Gastroesophageal sphincter (tissue), 4 donors: ENCODE measurements around the gene TP53AIP1. TPM values are rescaled to one million over a fixed set of nuclear protein-coding genes. Genes with fewer than 3 reads are reported as not detected.

Experiments used
- ATAC-seq: fragments of 150-250 bp; one replicate; pipeline ENCODE4 v1.9.1; 2016; ENCODE audit warnings: mild to moderate bottlenecking, moderate library complexity
- H3K27ac ChIP-seq, 4 donors: fragments of 200-600 bp; sonication (generic) in 3 of 4; 1 replicate in 3 of 4; 2 replicates in 1 of 4; pipeline ENCODE4 v1.5.1; 2016 to 2019
- H3K27me3 ChIP-seq: fragments of 200-600 bp; sonication (generic); one replicate; pipeline ENCODE4 v1.5.1; 2019
- H3K36me3 ChIP-seq, 2 donors: fragments of 200-600 bp; sonication (generic); one replicate each; pipeline ENCODE4 v1.5.1; 2019; ENCODE audit warnings: control low read depth in 1 of 2
- H3K4me1 ChIP-seq, 3 donors: fragments of 200-600 bp; sonication (generic); 1 replicate in 2 of 3; 2 replicates in 1 of 3; pipeline ENCODE4 v1.5.1; 2016 to 2019; ENCODE audit warnings: control low read depth in 2 of 3
- H3K4me3 ChIP-seq, 2 donors: fragments of 200-600 bp; sonication (generic); one replicate each; pipeline ENCODE4 v1.5.1; 2019; ENCODE audit warnings: mild to moderate bottlenecking in 1 of 2, moderate library complexity in 1 of 2
- H3K9me3 ChIP-seq, 3 donors: fragments of 200-600 bp; sonication (generic); one replicate each; pipeline ENCODE4 v1.5.1; 2017 to 2019; ENCODE audit warnings: control low read depth in 2 of 3
- EP300 ChIP-seq: sonication (generic); formaldehyde crosslinking; IDR thresholded peaks from one replicate; pipeline ENCODE4 v1.6.1; 2017; ENCODE audit warnings: antibody characterized with exemption, mild to moderate bottlenecking
- POLR2A ChIP-seq, 2 donors: fragments of 450-650 bp; IDR thresholded peaks; one replicate each; pipeline ENCODE4 v1.6.1; 2017; ENCODE audit warnings: antibody characterized with exemption in 2 of 2, mild to moderate bottlenecking in 2 of 2, moderate library complexity in 1 of 2
- POLR2AphosphoS5 ChIP-seq: sonication (generic); formaldehyde crosslinking; IDR thresholded peaks from one replicate; pipeline ENCODE4 v1.6.1; 2017; ENCODE audit warnings: antibody characterized with exemption
- WGBS, 2 donors: methylation state at CpG; one replicate each; pipeline ENCODE4 v1.1.5; 2018; ENCODE audit warnings: low coverage in 1 of 2; 5-methylcytosine and 5-hydroxymethylcytosine counted together
- total RNA-seq, 4 donors: library from RNA; depleted of rRNA; stranded (reverse); fragments of >200 nt; gene quantifications; one replicate each; pipeline ENCODE4 v1.1.0, GENCODE V29; 2016
- TF ChIP-seq, protein P1 (sequence below), 4 experiments: fragments of 200-600 bp in 2 of 4; fragments of 450-650 bp in 2 of 4; sonication (generic) in 1 of 4; IDR thresholded peaks; one replicate each; pipeline ENCODE4 v1.5.1; 2017 to 2019; ENCODE audit warnings: antibody characterized with exemption in 4 of 4, mild to moderate bottlenecking in 2 of 4, moderate library complexity in 2 of 4

The TP53AIP1 gene
- total RNA-seq, 4 donors from 2014 or later = 0.42 TPM; not detected in 3

DNA sequence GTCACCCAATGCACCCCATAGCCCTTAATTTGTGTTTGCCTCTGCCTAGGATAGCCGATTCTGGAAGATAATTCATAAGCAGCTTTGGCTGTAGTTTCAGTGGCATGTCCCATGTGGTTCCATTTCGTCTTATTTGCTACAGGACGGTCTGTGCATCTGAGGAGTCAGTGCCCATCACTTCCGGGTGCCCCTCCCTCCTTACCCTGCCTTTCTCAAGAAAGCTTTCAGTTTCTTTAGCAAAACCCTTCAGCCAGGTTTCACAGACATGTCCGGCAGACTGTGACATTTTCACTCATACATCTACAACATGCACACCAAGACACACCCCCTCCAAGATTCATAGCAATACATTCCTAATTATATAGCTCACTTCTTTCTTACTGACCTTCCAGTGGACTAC lies 14.3 kb downstream of the TP53AIP1 start:
- no peak overlapping the region for H3K27ac ChIP-seq
- no peak overlapping the region for H3K4me3 ChIP-seq
- H3K4me1 ChIP-seq = no peaks in the 10 kb centered on the region
- no peak for ATAC-seq
- H3K27me3 ChIP-seq = peaks cover 11% of the 10 kb centered on the region
- H3K9me3 ChIP-seq = no peaks in the 10 kb centered on the region
- TF ChIP-seq POLR2A (IDR thresholded peaks at IDR 0.05) (no peak), POLR2AphosphoS5 (no peak), EP300 (no peak)
- TF ChIP-seq, protein P1, sequence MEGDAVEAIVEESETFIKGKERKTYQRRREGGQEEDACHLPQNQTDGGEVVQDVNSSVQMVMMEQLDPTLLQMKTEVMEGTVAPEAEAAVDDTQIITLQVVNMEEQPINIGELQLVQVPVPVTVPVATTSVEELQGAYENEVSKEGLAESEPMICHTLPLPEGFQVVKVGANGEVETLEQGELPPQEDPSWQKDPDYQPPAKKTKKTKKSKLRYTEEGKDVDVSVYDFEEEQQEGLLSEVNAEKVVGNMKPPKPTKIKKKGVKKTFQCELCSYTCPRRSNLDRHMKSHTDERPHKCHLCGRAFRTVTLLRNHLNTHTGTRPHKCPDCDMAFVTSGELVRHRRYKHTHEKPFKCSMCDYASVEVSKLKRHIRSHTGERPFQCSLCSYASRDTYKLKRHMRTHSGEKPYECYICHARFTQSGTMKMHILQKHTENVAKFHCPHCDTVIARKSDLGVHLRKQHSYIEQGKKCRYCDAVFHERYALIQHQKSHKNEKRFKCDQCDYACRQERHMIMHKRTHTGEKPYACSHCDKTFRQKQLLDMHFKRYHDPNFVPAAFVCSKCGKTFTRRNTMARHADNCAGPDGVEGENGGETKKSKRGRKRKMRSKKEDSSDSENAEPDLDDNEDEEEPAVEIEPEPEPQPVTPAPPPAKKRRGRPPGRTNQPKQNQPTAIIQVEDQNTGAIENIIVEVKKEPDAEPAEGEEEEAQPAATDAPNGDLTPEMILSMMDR (IDR thresholded peaks at IDR 0.05) = no peak
- H3K36me3 ChIP-seq = no peaks in the 10 kb centered on the region
- WGBS, 2 donors = 55 to 58% methylated on average over 5 of the region's 5 CpGs

DNA sequence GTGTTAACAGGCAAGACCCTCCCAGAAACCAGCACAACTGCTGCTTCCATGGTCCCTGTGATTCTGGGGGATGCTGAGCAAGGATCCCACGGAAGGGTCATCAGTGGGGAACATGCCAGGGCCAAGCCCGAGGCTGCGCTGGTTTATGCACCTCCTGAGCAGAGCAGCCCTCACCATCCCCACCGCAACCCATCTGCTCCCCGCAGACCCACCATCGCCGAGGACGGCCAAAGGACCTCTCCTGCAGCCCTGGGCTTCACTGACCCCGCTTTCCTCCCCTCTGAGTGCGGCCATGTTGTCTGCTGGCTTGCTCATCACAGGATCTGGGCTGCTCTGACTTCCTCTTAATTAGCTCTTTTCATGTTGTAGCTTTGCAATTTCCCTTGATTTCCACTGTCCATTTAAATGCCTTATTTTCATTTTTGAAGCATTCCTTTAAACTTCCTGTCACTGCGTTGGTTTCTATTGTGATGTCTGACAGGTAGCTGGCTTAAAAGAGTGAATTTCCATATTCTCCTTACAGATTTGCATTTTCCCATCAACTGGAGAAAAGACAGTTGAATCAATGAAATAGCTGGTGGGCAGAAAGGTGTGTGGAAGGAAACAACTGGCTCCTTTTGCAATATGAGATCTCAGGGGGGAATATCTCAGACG lies 14.9 kb downstream of the TP53AIP1 start:
- WGBS, 2 donors = 40 to 78% methylated on average over 1 to 9 of the region's 12 CpGs
- H3K27me3 ChIP-seq = peaks cover 11% of the 10 kb centered on the region
- no peak overlapping the region for H3K27ac ChIP-seq
- TF ChIP-seq EP300 (no peak), POLR2A (IDR thresholded peaks at IDR 0.05) (no peak), POLR2AphosphoS5 (no peak)
- H3K4me3 ChIP-seq = no peak overlapping the region
- no peaks in the 10 kb centered on the region for H3K36me3 ChIP-seq
- H3K9me3 ChIP-seq = no peaks in the 10 kb centered on the region
- no peaks in the 10 kb centered on the region for H3K4me1 ChIP-seq
- no peak for ATAC-seq

DNA sequence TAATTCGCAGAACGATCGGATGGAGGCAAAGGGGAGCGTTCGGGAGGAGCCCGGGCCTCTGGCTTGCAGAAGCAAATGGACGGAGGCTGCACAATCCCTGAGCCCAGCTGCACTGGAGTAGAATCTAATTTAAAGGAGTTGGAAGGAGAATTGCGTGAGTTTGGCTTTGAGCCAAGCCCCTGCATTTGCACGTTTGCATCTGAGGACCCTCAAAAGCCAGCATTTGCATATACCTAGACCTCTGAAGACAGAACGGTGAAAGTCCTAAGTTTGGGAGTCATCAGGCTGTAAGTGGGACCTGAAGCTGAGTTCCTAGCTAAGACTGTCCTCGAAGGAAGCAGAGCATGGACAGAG lies 15.6 kb downstream of the TP53AIP1 start:
- Histone ChIP-seq H3K36me3 (no peaks in the 10 kb centered on the region), H3K4me3 (no peak overlapping the region), H3K27ac (no peak overlapping the region), H3K4me1 (no peaks in the 10 kb centered on the region), H3K27me3 (peaks cover 11% of the 10 kb centered on the region), H3K9me3 (no peaks in the 10 kb centered on the region)
- 57 to 63% methylated on average over 9 to 10 of the region's 11 CpGs for WGBS, 2 donors
- no peak for ATAC-seq
- TF ChIP-seq POLR2A (IDR thresholded peaks at IDR 0.05) (no peak), POLR2AphosphoS5 (no peak), EP300 (no peak)
- TF ChIP-seq, protein P1 (IDR thresholded peaks at IDR 0.05) = no peak

DNA sequence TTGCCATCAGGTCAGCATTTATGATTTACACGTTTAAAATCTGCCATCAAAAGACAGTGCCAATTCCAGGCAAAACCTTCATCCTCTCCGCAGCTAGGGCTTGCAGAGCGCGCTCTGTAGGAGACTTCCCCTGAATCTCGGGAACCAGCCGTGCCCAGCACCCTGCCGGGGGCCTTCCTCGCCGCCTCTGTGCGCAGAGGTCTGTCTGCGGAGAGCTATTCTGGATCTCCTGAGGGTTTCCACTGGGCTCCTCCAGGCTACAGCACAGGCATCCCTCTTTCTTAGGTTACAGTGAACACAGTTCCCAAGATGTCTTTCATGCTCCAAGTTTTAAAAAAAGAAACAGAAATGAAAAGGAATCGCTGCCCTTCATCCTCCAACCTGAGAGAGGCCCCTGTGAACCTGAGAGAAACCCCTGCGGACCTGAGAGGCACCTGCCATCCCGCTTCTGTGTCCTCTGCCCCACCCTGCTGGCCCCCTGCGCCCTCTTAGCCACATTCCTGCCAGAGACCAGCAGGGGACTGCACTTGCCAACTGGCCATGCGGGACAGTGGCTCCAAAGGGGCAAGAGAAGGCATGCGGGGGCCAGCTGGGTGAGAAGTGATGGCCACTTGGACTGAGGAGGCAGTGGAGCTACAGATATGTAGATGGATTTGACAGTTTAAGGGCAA lies 16.1 kb downstream of the TP53AIP1 start:
- TF ChIP-seq, protein P1 (IDR thresholded peaks at IDR 0.05) = no peak
- TF ChIP-seq POLR2AphosphoS5 = no peak
- no peak for TF ChIP-seq POLR2A (IDR thresholded peaks at IDR 0.05)
- TF ChIP-seq EP300 = no peak
- H3K9me3 ChIP-seq = no peaks in the 10 kb centered on the region
- no peak for ATAC-seq
- H3K27ac ChIP-seq = no peak overlapping the region
- 0 to 53% methylated on average over 1 to 4 of the region's 17 CpGs for WGBS, 2 donors
- peaks cover 11% of the 10 kb centered on the region for H3K27me3 ChIP-seq
- H3K36me3 ChIP-seq = no peaks in the 10 kb centered on the region
- H3K4me1 ChIP-seq = no peaks in the 10 kb centered on the region
- H3K4me3 ChIP-seq = no peak overlapping the region

DNA sequence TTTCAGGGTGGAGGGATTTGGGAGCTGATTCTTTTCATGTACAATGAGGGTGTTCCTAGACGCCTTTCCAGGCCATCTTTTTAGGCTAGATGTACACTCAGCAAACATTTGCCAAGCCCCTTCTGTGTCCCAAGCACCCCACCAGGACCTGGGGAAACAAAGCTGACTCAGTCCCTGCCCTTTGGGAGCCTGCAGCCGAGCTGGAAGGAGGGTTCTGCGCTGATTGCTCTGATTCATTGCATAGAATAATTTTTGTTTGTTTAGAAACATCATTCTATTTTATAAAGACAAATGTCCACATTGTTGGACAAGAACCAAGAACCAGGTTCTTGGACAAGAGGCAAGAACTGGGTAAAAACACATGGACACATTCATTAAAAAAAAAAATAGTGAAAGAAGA lies 16.7 kb downstream of the TP53AIP1 start:
- Histone ChIP-seq H3K27ac (no peak overlapping the region), H3K4me3 (no peak overlapping the region), H3K27me3 (peaks cover 7% of the 10 kb centered on the region), H3K9me3 (no peaks in the 10 kb centered on the region), H3K4me1 (no peaks in the 10 kb centered on the region), H3K36me3 (no peaks in the 10 kb centered on the region)
- TF ChIP-seq, protein P1 (IDR thresholded peaks at IDR 0.05) = no peak
- no peak for TF ChIP-seq POLR2A (IDR thresholded peaks at IDR 0.05)
- TF ChIP-seq POLR2AphosphoS5 = no peak
- TF ChIP-seq EP300 = no peak
- ATAC-seq = no peak
- 55% methylated on average over 3 of the region's 3 CpGs; no CpG with 5 or more reads in 1 of the 2 donors for WGBS, 2 donors
